Astrocyte (in vitro differentiated cells and primary cell): ENCODE data around the gene ZFP14. TPM values are rescaled to one million over a fixed set of nuclear protein-coding genes. Genes with fewer than 3 reads are reported as not detected.

Source experiments
- DNase-seq: peaks from one replicate; pipeline ENCODE4 v3.0.0-alpha.2; 2010; ENCODE audit warnings: low read depth
- FAIRE-seq: peaks from 2 replicates; lab custom pipeline; 2011; peaks lifted over from hg19 to GRCh38; lab: Jason Lieb, UNC
- H2AFZ ChIP-seq: 2 replicates; pipeline ENCODE4 v1.6.0; 2012; ENCODE audit warnings: low read depth, low read length, inconsistent platforms
- H3K27ac ChIP-seq: 2 replicates; pipeline ENCODE4 v1.5.1; 2011; ENCODE audit warnings: low read depth, low read length, inconsistent platforms
- H3K27me3 ChIP-seq: 2 replicates; pipeline ENCODE4 v1.6.0; 2011; ENCODE audit warnings: low read length, inconsistent platforms; ENCODE audit not compliant: insufficient read depth
- H3K36me3 ChIP-seq: 2 replicates; pipeline ENCODE4 v1.5.1; 2011; ENCODE audit warnings: low read length, inconsistent platforms; ENCODE audit not compliant: insufficient read depth
- H3K4me1 ChIP-seq: 2 replicates; pipeline ENCODE4 v1.5.1; 2011; ENCODE audit warnings: low read length, inconsistent platforms; ENCODE audit not compliant: insufficient read depth
- H3K4me2 ChIP-seq: 2 replicates; pipeline ENCODE4 v1.6.0; 2012; ENCODE audit warnings: low read length, inconsistent platforms
- H3K4me3 ChIP-seq: 2 replicates; pipeline ENCODE4 v1.5.1; 2011; ENCODE audit warnings: low read depth, mild to moderate bottlenecking, low read length, inconsistent platforms; ENCODE audit not compliant: insufficient read depth
- H3K79me2 ChIP-seq: 2 replicates; pipeline ENCODE4 v1.6.0; 2012; ENCODE audit warnings: mild to moderate bottlenecking, low read length, inconsistent platforms; ENCODE audit not compliant: insufficient read depth
- H3K9ac ChIP-seq: 2 replicates; pipeline ENCODE4 v1.6.0; 2012; ENCODE audit warnings: mild to moderate bottlenecking, low read length, inconsistent platforms
- H3K9me3 ChIP-seq: 2 replicates; pipeline ENCODE4 v1.5.1; 2012; ENCODE audit warnings: low read depth, mild to moderate bottlenecking, low read length, inconsistent platforms; ENCODE audit not compliant: insufficient read depth
- H4K20me1 ChIP-seq: 2 replicates; pipeline ENCODE4 v1.6.0; 2012; ENCODE audit warnings: low read length, inconsistent platforms; ENCODE audit not compliant: insufficient read depth
- H3K27ac Mint-ChIP-seq: one replicate; pipeline ENCODE4 v1.8.0; 2021; ENCODE audit warnings: mild to moderate bottlenecking, mixed read lengths; ENCODE audit not compliant: unreplicated experiment
- H3K27me3 Mint-ChIP-seq: one replicate; pipeline ENCODE4 v1.8.0; 2021; ENCODE audit warnings: low read depth, mixed read lengths; ENCODE audit not compliant: unreplicated experiment
- H3K36me3 Mint-ChIP-seq: one replicate; pipeline ENCODE4 v1.8.0; 2021; ENCODE audit warnings: low read depth, mixed read lengths; ENCODE audit not compliant: unreplicated experiment
- H3K4me1 Mint-ChIP-seq: one replicate; pipeline ENCODE4 v1.8.0; 2021; ENCODE audit warnings: low read depth, mixed read lengths; ENCODE audit not compliant: unreplicated experiment
- H3K4me3 Mint-ChIP-seq: one replicate; pipeline ENCODE4 v1.8.0; 2021; ENCODE audit warnings: mild to moderate bottlenecking, moderate library complexity, mixed read lengths; ENCODE audit not compliant: unreplicated experiment
- H3K9me3 Mint-ChIP-seq: one replicate; pipeline ENCODE4 v1.8.0; 2021; ENCODE audit warnings: mild to moderate bottlenecking, mixed read lengths; ENCODE audit not compliant: unreplicated experiment
- EZH2 ChIP-seq: IDR thresholded peaks from 2 replicates; pipeline ENCODE4 v1.6.1; 2012; ENCODE audit warnings: mild to moderate bottlenecking, low read length, inconsistent platforms; ENCODE audit not compliant: insufficient read depth
- total RNA-seq: library from RNA; stranded (reverse); gene quantifications from 2 replicates; pipeline ENCODE4 v1.2.1, GENCODE V29; 2021
- TF ChIP-seq, protein P1 (sequence below): IDR thresholded peaks from 2 replicates; pipeline ENCODE4 v1.5.1; 2011; ENCODE audit warnings: low read depth, mild to moderate bottlenecking, inconsistent platforms, low read length, moderate library complexity; ENCODE audit not compliant: insufficient read depth

Gene ZFP14
- total RNA-seq, 1 donor from 2014 or later, result 3.2 TPM

DNA sequence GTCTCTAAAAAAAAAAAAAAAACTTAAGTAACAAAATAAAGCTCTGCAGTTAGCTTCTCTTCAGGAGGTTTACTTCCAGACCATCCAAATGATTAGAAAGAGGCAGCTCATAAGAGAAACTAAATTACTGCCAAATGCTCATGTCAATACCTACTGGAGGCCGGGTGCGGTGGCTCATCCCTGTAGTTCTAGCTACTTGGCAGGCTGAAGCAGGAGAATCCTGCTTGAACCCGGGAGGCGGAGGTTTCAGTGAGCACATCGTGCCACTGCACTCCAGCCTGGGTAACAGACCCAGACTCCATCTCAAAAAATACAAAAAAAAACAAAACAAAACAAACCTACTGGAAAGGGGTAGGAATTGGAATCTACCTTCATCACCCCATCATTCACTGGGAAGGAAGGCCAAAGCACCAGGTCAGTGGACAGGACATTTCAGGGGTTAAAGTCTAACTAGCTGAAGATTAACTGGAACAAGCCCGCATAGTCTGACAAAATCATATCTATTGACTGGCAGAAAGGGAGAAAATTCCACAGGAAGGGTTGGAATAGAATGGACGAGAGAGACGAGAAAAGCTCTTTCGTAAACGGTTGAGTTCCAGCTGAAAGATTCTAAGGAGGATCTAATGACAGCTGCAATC, 1.3 kb downstream of the ZFP14 start:
- peaks cover 2% of the 10 kb centered on the region for H3K9me3 ChIP-seq
- H2AFZ ChIP-seq, result peak overlapping the region; percentile 92
- peak overlapping the region; percentile 95 for H3K4me3 ChIP-seq
- H3K27me3 ChIP-seq, result no peaks in the 10 kb centered on the region
- H3K27ac Mint-ChIP-seq, result peak overlapping the region; percentile 12
- peaks cover under 1% of the 10 kb centered on the region for H3K36me3 Mint-ChIP-seq
- H3K9ac ChIP-seq, result peak overlapping the region; percentile 82
- DNase-seq (no peak), FAIRE-seq (no peak)
- TF ChIP-seq, protein P1, sequence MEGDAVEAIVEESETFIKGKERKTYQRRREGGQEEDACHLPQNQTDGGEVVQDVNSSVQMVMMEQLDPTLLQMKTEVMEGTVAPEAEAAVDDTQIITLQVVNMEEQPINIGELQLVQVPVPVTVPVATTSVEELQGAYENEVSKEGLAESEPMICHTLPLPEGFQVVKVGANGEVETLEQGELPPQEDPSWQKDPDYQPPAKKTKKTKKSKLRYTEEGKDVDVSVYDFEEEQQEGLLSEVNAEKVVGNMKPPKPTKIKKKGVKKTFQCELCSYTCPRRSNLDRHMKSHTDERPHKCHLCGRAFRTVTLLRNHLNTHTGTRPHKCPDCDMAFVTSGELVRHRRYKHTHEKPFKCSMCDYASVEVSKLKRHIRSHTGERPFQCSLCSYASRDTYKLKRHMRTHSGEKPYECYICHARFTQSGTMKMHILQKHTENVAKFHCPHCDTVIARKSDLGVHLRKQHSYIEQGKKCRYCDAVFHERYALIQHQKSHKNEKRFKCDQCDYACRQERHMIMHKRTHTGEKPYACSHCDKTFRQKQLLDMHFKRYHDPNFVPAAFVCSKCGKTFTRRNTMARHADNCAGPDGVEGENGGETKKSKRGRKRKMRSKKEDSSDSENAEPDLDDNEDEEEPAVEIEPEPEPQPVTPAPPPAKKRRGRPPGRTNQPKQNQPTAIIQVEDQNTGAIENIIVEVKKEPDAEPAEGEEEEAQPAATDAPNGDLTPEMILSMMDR, result no peak
- H3K4me1 ChIP-seq, result peaks cover 9% of the 10 kb centered on the region
- no peaks in the 10 kb centered on the region for H4K20me1 ChIP-seq
- H3K27ac ChIP-seq, result no peak overlapping the region
- H3K4me3 Mint-ChIP-seq, result peak overlapping the region; percentile 85
- no peaks in the 10 kb centered on the region for H3K36me3 ChIP-seq
- peaks cover 4% of the 10 kb centered on the region for H3K4me1 Mint-ChIP-seq
- no peaks in the 10 kb centered on the region for H3K79me2 ChIP-seq
- H3K9me3 Mint-ChIP-seq, result peaks cover 2% of the 10 kb centered on the region
- H3K4me2 ChIP-seq, result peak overlapping the region; percentile 97
- no peaks in the 10 kb centered on the region for H3K27me3 Mint-ChIP-seq

DNA sequence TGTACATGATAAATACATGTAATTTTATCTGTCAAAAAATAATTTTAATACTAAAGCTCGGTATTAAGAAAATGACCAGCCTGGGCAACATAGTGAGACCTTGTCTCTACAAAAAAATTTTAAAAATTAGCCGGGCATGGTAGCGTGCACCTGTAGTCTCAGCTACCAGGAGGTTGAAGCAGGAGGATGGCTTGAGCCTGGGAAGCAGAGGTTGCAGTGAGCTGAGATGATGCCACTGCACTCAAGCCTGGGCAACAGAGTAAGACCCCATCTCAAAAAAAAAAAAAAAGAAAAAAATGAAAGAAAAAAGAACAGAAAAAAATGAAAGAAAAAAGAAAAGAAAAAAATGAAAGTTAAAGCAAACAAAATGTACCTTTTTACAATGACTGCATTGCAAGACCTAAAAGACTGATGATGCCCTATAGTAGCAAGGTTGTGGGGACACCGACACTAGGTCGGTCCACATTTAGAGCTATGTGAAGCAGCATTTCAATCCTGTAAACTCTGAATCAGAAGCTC, 5.3 kb downstream of the ZFP14 start:
- TF ChIP-seq, protein P1, result no peak
- TF ChIP-seq EZH2, result no peak
- H3K4me1 Mint-ChIP-seq, result peaks cover 4% of the 10 kb centered on the region
- Histone ChIP-seq H3K9ac (no peak overlapping the region), H3K4me3 (no peak overlapping the region), H3K27ac (no peak overlapping the region), H2AFZ (no peak overlapping the region), H3K4me2 (no peak overlapping the region), H3K9me3 (peaks cover 2% of the 10 kb centered on the region), H4K20me1 (no peaks in the 10 kb centered on the region), H3K27me3 (no peaks in the 10 kb centered on the region), H3K4me1 (peaks cover 9% of the 10 kb centered on the region), H3K79me2 (no peaks in the 10 kb centered on the region), H3K36me3 (no peaks in the 10 kb centered on the region)
- no peaks in the 10 kb centered on the region for H3K27me3 Mint-ChIP-seq
- peaks cover 8% of the 10 kb centered on the region for H3K9me3 Mint-ChIP-seq
- no peak for FAIRE-seq
- DNase-seq, result no peak
- H3K27ac Mint-ChIP-seq, result no peak overlapping the region
- no peak overlapping the region for H3K4me3 Mint-ChIP-seq
- peaks cover 4% of the 10 kb centered on the region for H3K36me3 Mint-ChIP-seq

DNA sequence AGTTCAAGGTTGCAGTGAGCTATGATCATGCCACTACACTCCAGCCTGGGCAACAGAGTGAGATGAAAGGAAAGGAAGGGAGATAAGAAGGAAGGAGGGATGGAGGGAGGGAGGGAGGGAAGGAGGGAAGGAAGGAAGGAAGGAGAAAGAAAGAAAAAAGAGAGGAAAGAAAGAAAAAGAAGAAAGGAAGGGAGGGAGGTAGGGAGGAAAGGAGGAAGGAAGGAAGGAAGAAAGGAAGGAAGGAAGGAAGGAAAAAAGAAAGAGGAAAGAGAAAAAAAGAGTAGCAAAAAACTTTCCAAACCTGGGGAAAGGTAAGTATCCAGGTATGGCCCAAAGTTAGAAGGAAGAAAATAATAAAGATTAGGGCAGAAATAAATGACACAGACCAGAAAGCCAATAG, 7.1 kb downstream of the ZFP14 start:
- H3K4me3 ChIP-seq, result no peak overlapping the region
- TF ChIP-seq, protein P1, result no peak
- no peak for TF ChIP-seq EZH2
- FAIRE-seq (no peak), DNase-seq (no peak)
- no peak overlapping the region for H2AFZ ChIP-seq
- H3K36me3 Mint-ChIP-seq, result peaks cover 9% of the 10 kb centered on the region
- no peak overlapping the region for H3K27ac ChIP-seq
- H3K4me1 Mint-ChIP-seq, result no peaks in the 10 kb centered on the region
- no peak overlapping the region for H3K9ac ChIP-seq
- H3K9me3 ChIP-seq, result peaks cover 2% of the 10 kb centered on the region
- no peak overlapping the region for H3K4me3 Mint-ChIP-seq
- H3K27ac Mint-ChIP-seq, result no peak overlapping the region
- H3K27me3 ChIP-seq, result no peaks in the 10 kb centered on the region
- H3K36me3 ChIP-seq, result no peaks in the 10 kb centered on the region
- H3K79me2 ChIP-seq, result no peaks in the 10 kb centered on the region
- peaks cover 8% of the 10 kb centered on the region for H3K9me3 Mint-ChIP-seq
- H3K4me1 ChIP-seq, result no peaks in the 10 kb centered on the region
- no peaks in the 10 kb centered on the region for H3K27me3 Mint-ChIP-seq
- H3K4me2 ChIP-seq, result no peak overlapping the region
- H4K20me1 ChIP-seq, result no peaks in the 10 kb centered on the region
